Erythroblast (primary cell): ENCODE measurements around the gene HTRA2.

ENCODE experiments used
- DNase-seq, 2 experiments: peaks; one replicate each; lab custom pipeline; 2025; lab: John Stamatoyannopoulos, UW
- GATA1 ChIP-seq: IDR thresholded peaks from 2 replicates; pipeline ENCODE4 v1.6.1; 2011; ENCODE audit warnings: low read depth, mild to moderate bottlenecking, control low read depth, low read length, moderate library complexity
- POLR2A ChIP-seq: IDR thresholded peaks from 2 replicates; pipeline ENCODE4 v1.6.1; 2011; ENCODE audit warnings: mild to moderate bottlenecking, low read length

HTRA2 gene

DNA sequence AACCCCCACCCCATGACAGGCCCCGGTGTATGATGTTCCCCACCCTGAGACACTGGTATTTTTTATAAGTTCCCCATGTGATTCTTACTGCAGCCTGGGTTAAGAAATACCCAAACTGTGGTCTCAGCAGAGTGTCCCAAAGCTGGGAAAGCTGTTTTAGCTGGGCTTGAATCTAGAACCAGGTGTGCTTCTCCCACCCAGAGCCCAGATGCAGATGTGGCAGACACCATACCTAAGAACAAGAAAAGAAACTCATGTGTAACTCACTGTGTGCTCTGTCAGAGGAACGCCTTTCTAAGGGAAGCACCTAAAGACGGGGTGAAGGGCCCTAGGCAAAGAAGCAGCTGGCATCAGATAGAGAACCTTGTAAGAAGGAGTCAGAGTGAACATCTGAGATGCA is 48.7 kb downstream of the HTRA2 start:
- no peak for DNase-seq
- TF ChIP-seq POLR2A (no peak), GATA1 (no peak)

DNA sequence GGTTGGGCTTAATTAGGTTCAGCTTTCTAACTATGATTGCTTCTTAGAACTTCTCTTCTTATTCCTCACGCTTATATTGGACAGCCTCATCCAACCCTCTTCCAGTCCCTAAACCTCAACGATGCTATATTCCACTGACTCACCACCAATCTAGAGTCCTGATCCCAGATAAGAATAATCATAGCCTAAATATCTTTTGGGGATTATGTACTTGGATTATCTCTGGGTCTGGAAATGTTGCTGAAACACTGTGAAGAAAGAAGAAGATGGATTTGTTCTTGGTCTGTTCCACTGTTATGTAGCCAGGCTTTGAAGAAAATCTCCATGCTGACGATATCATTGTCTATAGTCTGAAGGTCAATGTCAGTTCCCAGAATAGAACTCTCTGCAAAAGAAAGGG is 51.7 kb downstream of the HTRA2 start:
- TF ChIP-seq POLR2A (no peak), GATA1 (no peak)
- no peak for DNase-seq

DNA sequence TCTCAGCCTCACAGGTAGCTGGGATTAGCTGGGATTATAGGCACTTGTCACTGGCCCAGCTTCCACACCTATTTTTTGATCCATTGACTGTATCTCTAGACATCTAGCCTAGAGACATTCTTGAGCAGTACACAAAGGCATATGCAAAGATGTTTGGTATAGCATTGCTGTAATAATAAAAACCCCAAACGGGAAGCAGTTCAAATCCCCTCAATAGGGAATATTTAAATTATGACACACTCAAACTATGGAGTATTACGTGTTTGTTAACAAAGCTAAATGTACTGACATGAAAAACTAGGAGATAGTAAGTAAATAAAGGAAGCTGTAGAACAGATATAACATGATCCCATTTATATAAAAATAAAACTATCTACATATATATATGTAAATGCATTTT is 52.5 kb downstream of the HTRA2 start:
- no peak for TF ChIP-seq POLR2A
- no peak for TF ChIP-seq GATA1
- DNase-seq = no peak
